ENCODE data around the gene HBA1. TPM values are rescaled to one million over a fixed set of nuclear protein-coding genes. Genes with fewer than 3 reads are reported as not detected.
A peak's percentile ranks its signal among the peaks of the same experiment; 100 is the strongest.

Gene HBA1
- total and polyA plus RNA-seq, 9 of the 15 experiments (the other 6 are each of a cell fraction or from before 2014, with no cell fraction given), result 128 to 2,388 (median 380) TPM

DNA sequence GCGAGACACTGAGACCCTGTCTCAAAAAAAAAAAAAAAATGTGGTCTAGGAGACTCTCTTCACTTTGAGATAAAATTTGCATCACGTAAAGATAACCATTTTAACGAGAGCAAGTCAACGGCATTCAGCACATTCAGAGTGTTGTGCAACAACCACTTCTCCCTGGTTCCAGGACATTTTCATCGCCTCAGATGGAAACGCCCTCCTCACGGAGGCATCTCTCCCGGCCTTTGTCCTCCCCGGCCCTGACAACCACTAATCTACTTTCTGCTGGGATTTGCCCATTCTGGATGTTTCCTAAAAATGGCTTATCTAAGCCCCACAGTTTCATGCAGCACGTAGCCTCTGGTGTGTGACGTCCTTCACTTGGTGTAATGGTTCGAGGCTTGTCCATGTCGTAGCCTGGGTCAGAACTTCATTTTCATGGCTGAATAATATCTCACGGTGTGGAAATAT, 31.7 kb upstream of the HBA1 start (continued):
- TF ChIP-seq, protein P1, sequence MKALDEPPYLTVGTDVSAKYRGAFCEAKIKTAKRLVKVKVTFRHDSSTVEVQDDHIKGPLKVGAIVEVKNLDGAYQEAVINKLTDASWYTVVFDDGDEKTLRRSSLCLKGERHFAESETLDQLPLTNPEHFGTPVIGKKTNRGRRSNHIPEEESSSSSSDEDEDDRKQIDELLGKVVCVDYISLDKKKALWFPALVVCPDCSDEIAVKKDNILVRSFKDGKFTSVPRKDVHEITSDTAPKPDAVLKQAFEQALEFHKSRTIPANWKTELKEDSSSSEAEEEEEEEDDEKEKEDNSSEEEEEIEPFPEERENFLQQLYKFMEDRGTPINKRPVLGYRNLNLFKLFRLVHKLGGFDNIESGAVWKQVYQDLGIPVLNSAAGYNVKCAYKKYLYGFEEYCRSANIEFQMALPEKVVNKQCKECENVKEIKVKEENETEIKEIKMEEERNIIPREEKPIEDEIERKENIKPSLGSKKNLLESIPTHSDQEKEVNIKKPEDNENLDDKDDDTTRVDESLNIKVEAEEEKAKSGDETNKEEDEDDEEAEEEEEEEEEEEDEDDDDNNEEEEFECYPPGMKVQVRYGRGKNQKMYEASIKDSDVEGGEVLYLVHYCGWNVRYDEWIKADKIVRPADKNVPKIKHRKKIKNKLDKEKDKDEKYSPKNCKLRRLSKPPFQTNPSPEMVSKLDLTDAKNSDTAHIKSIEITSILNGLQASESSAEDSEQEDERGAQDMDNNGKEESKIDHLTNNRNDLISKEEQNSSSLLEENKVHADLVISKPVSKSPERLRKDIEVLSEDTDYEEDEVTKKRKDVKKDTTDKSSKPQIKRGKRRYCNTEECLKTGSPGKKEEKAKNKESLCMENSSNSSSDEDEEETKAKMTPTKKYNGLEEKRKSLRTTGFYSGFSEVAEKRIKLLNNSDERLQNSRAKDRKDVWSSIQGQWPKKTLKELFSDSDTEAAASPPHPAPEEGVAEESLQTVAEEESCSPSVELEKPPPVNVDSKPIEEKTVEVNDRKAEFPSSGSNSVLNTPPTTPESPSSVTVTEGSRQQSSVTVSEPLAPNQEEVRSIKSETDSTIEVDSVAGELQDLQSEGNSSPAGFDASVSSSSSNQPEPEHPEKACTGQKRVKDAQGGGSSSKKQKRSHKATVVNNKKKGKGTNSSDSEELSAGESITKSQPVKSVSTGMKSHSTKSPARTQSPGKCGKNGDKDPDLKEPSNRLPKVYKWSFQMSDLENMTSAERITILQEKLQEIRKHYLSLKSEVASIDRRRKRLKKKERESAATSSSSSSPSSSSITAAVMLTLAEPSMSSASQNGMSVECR (CRISPR knock-in tag; IDR thresholded peaks at IDR 0.05), result no peak
- peak; percentile 69; the same call in 1 of the 2 replicates for TF ChIP-seq ATF7 (IDR thresholded peaks at IDR 0.05)
- TF ChIP-seq PTRF (tag; IDR thresholded peaks at IDR 0.05), result no peak
- TF ChIP-seq, protein P2, sequence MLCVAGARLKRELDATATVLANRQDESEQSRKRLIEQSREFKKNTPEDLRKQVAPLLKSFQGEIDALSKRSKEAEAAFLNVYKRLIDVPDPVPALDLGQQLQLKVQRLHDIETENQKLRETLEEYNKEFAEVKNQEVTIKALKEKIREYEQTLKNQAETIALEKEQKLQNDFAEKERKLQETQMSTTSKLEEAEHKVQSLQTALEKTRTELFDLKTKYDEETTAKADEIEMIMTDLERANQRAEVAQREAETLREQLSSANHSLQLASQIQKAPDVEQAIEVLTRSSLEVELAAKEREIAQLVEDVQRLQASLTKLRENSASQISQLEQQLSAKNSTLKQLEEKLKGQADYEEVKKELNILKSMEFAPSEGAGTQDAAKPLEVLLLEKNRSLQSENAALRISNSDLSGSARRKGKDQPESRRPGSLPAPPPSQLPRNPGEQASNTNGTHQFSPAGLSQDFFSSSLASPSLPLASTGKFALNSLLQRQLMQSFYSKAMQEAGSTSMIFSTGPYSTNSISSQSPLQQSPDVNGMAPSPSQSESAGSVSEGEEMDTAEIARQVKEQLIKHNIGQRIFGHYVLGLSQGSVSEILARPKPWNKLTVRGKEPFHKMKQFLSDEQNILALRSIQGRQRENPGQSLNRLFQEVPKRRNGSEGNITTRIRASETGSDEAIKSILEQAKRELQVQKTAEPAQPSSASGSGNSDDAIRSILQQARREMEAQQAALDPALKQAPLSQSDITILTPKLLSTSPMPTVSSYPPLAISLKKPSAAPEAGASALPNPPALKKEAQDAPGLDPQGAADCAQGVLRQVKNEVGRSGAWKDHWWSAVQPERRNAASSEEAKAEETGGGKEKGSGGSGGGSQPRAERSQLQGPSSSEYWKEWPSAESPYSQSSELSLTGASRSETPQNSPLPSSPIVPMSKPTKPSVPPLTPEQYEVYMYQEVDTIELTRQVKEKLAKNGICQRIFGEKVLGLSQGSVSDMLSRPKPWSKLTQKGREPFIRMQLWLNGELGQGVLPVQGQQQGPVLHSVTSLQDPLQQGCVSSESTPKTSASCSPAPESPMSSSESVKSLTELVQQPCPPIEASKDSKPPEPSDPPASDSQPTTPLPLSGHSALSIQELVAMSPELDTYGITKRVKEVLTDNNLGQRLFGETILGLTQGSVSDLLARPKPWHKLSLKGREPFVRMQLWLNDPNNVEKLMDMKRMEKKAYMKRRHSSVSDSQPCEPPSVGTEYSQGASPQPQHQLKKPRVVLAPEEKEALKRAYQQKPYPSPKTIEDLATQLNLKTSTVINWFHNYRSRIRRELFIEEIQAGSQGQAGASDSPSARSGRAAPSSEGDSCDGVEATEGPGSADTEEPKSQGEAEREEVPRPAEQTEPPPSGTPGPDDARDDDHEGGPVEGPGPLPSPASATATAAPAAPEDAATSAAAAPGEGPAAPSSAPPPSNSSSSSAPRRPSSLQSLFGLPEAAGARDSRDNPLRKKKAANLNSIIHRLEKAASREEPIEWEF (CRISPR knock-in tag; IDR thresholded peaks at IDR 0.05), result no peak
- 0 out of 2 replicates have a peak, but pooled peaks have one; percentile 40 for TF ChIP-seq POLR2AphosphoS5 (IDR thresholded peaks at IDR 0.05; ENCODE audit: control insufficient read depth, insufficient read depth, low read depth, low read length)
- TF ChIP-seq ZNF384 (IDR thresholded peaks at IDR 0.05; ENCODE audit: low read depth, low read length), result 0 out of 2 replicates have a peak, but pooled peaks have one; percentile 21
- no peak for TF ChIP-seq SMAD2 (IDR thresholded peaks at IDR 0.05; ENCODE audit: low read depth, low read length)
- TF ChIP-seq SP1 (CRISPR knock-in tag; IDR thresholded peaks at IDR 0.05), result peak; percentile 75
- TF ChIP-seq ZNF146 (CRISPR knock-in tag; IDR thresholded peaks at IDR 0.05; ENCODE audit: unreplicated experiment), result peak; percentile 95
- TF ChIP-seq, protein P3, sequence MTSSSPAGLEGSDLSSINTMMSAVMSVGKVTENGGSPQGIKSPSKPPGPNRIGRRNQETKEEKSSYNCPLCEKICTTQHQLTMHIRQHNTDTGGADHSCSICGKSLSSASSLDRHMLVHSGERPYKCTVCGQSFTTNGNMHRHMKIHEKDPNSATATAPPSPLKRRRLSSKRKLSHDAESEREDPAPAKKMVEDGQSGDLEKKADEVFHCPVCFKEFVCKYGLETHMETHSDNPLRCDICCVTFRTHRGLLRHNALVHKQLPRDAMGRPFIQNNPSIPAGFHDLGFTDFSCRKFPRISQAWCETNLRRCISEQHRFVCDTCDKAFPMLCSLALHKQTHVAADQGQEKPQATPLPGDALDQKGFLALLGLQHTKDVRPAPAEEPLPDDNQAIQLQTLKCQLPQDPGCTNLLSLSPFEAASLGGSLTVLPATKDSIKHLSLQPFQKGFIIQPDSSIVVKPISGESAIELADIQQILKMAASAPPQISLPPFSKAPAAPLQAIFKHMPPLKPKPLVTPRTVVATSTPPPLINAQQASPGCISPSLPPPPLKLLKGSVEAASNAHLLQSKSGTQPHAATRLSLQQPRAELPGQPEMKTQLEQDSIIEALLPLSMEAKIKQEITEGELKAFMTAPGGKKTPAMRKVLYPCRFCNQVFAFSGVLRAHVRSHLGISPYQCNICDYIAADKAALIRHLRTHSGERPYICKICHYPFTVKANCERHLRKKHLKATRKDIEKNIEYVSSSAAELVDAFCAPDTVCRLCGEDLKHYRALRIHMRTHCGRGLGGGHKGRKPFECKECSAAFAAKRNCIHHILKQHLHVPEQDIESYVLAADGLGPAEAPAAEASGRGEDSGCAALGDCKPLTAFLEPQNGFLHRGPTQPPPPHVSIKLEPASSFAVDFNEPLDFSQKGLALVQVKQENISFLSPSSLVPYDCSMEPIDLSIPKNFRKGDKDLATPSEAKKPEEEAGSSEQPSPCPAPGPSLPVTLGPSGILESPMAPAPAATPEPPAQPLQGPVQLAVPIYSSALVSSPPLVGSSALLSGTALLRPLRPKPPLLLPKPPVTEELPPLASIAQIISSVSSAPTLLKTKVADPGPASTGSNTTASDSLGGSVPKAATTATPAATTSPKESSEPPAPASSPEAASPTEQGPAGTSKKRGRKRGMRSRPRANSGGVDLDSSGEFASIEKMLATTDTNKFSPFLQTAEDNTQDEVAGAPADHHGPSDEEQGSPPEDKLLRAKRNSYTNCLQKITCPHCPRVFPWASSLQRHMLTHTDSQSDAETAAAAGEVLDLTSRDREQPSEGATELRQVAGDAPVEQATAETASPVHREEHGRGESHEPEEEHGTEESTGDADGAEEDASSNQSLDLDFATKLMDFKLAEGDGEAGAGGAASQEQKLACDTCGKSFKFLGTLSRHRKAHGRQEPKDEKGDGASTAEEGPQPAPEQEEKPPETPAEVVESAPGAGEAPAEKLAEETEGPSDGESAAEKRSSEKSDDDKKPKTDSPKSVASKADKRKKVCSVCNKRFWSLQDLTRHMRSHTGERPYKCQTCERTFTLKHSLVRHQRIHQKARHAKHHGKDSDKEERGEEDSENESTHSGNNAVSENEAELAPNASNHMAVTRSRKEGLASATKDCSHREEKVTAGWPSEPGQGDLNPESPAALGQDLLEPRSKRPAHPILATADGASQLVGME (CRISPR knock-in tag; IDR thresholded peaks at IDR 0.05), result no peak
- TF ChIP-seq EHMT2 (IDR thresholded peaks at IDR 0.05), result no peak
- TF ChIP-seq ZNF184 (CRISPR knock-in tag; IDR thresholded peaks at IDR 0.05), result no peak
- peak; percentile 79 for TF ChIP-seq CREB1 (IDR thresholded peaks at IDR 0.05)
- peak; percentile 60; the same call in 1 of the 2 replicates for TF ChIP-seq CREB1 (CRISPR knock-in tag; IDR thresholded peaks at IDR 0.05)
